PC-9 (cell line): ENCODE data around the gene MED22.

Experiments
- EZH2 ChIP-seq: fragments of 200-600 bp; sonication (generic); IDR thresholded peaks from 2 replicates; pipeline ENCODE4 v1.8.0; 2017; ENCODE audit warnings: antibody characterized with exemption, low read depth
- TF ChIP-seq, protein P1 (sequence below): fragments of 200-600 bp; sonication (generic); conservative IDR thresholded peaks from 2 replicates; pipeline ENCODE4 v1.6.1; 2017; ENCODE audit warnings: mixed run types, antibody characterized with exemption, mild to moderate bottlenecking, moderate library complexity

DNA sequence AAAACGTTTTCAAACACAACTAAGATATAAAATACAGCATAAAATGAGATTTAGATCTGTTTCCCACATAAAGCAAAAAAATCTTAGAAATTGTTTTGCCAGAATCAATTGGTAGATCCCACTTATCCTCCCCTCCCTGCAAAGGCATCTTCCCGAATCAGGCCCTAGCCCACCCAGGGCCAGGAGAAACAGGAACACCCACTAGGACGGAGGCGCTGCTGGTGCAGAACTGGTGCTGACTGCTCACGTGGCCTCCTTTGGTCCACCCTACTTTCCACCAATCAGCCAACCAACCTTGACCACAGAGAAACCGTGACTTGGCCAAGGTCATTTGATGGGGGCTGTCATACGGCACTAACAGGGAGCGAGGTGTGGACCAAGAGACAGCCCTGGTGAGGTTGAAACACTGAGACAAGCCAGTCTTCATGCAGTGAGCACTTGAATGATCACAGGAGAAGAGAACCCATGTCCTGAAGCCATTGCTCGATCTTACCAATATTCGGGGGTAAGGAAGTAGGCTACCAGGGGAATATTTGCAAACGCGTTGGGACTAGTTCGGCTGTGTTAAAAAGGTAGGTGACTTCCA, 13.7 kb upstream of the MED22 start:
- TF ChIP-seq, protein P1, sequence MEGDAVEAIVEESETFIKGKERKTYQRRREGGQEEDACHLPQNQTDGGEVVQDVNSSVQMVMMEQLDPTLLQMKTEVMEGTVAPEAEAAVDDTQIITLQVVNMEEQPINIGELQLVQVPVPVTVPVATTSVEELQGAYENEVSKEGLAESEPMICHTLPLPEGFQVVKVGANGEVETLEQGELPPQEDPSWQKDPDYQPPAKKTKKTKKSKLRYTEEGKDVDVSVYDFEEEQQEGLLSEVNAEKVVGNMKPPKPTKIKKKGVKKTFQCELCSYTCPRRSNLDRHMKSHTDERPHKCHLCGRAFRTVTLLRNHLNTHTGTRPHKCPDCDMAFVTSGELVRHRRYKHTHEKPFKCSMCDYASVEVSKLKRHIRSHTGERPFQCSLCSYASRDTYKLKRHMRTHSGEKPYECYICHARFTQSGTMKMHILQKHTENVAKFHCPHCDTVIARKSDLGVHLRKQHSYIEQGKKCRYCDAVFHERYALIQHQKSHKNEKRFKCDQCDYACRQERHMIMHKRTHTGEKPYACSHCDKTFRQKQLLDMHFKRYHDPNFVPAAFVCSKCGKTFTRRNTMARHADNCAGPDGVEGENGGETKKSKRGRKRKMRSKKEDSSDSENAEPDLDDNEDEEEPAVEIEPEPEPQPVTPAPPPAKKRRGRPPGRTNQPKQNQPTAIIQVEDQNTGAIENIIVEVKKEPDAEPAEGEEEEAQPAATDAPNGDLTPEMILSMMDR = no peak
- no peak for TF ChIP-seq EZH2
